H1 (cell line): ENCODE data around the gene AP2A1. TPM values are rescaled to one million over a fixed set of nuclear protein-coding genes. Genes with fewer than 3 reads are reported as not detected.

Experiments used
- CTCF ChIA-PET: fragments of 300-600 bp; sonication (Branson Sonifier 250); formaldehyde crosslinking; loops from one replicate; lab custom pipeline; 2021; ENCODE audit not compliant: partially characterized antibody; lab: Charles Lee
- POLR2A ChIA-PET: fragments of 300-600 bp; sonication (Branson Sonifier 250); formaldehyde crosslinking; loops from one replicate; lab custom pipeline; 2021; ENCODE audit warnings: inconsistent platforms; ENCODE audit not compliant: partially characterized antibody; lab: Charles Lee
- DNase-seq, 2 experiments: peaks; one replicate each; pipeline versions ENCODE4 v3.0.0 to v3.0.0-alpha.2; 2010 to 2022; ENCODE audit warnings: low spot score in 2 of 2, low read depth in 1 of 2, mixed read lengths in 1 of 2
- FAIRE-seq: peaks from 2 replicates; lab custom pipeline; 2011; peaks lifted over from hg19 to GRCh38; lab: Jason Lieb, UNC
- H2AFZ ChIP-seq: 2 replicates; pipeline ENCODE4 v1.8.1; 2012; ENCODE audit warnings: low read length, inconsistent platforms
- H2AK5ac ChIP-seq: 2 replicates; pipeline ENCODE4 v1.6.1; 2013; ENCODE audit warnings: low read depth, low read length
- H2BK120ac ChIP-seq: replicated peaks from 2 replicates; pipeline ENCODE3; 2013; ENCODE audit warnings: low read depth, low read length, inconsistent platforms
- H2BK12ac ChIP-seq: 2 replicates; pipeline ENCODE4 v1.6.1; 2013; ENCODE audit warnings: low read depth, low read length
- H2BK15ac ChIP-seq: 2 replicates; pipeline ENCODE4 v1.6.1; 2013; ENCODE audit warnings: low read length
- H2BK20ac ChIP-seq: 2 replicates; pipeline ENCODE4 v1.6.1; 2013; ENCODE audit warnings: low read length
- H2BK5ac ChIP-seq: 2 replicates; pipeline ENCODE4 v1.6.1; 2013; ENCODE audit warnings: low read depth, low read length
- H3K14ac ChIP-seq: 2 replicates; pipeline ENCODE4 v1.6.1; 2013; ENCODE audit warnings: inconsistent platforms; ENCODE audit not compliant: insufficient read length
- H3K18ac ChIP-seq: 2 replicates; pipeline ENCODE4 v1.6.1; 2013; ENCODE audit warnings: low read length; ENCODE audit errors: extremely low read depth
- H3K23ac ChIP-seq: 2 replicates; pipeline ENCODE4 v1.6.1; 2013; ENCODE audit warnings: inconsistent platforms; ENCODE audit not compliant: insufficient read length
- H3K23me2 ChIP-seq: 2 replicates; pipeline ENCODE4 v1.6.1; 2013; ENCODE audit warnings: low read depth, low read length
- H3K27ac ChIP-seq: 2 replicates; pipeline ENCODE4 v1.6.1; 2011; ENCODE audit warnings: low read depth, low read length, inconsistent platforms
- H3K27me3 ChIP-seq, 4 experiments: replicated peaks in 1 of 4; 1 replicate in 1 of 4; 2 replicates in 3 of 4; pipeline versions ENCODE4 v1.6.1 to v1.8.1; 2011 to 2013; ENCODE audit warnings: low read length in 3 of 4, mild to moderate bottlenecking in 3 of 4, inconsistent platforms in 2 of 4, mixed read lengths in 2 of 4, moderate library complexity in 1 of 4; ENCODE audit not compliant: control insufficient read depth in 3 of 4, insufficient read depth in 3 of 4; ENCODE audit errors: extremely low read depth in 1 of 4
- H3K36me3 ChIP-seq, 4 experiments: 2 replicates each; pipeline versions ENCODE4 v1.6.1 to v1.8.1; 2011 to 2013; ENCODE audit warnings: mild to moderate bottlenecking in 4 of 4, low read length in 3 of 4, moderate library complexity in 2 of 4, control low read depth in 1 of 4, inconsistent platforms in 1 of 4; ENCODE audit not compliant: insufficient read depth in 4 of 4, control insufficient read depth in 2 of 4
- H3K4ac ChIP-seq: replicated peaks from 2 replicates; pipeline ENCODE3; 2013; ENCODE audit warnings: low read length, low read depth, mixed read lengths, inconsistent platforms; ENCODE audit not compliant: insufficient read length
- H3K4me1 ChIP-seq, 4 experiments: replicated peaks in 1 of 4; 1 replicate in 1 of 4; 2 replicates in 3 of 4; pipeline versions ENCODE4 v1.6.1 to v1.8.1; 2011 to 2013; ENCODE audit warnings: low read length in 3 of 4, inconsistent platforms in 2 of 4, mixed read lengths in 1 of 4; ENCODE audit not compliant: insufficient read depth in 4 of 4, control insufficient read depth in 3 of 4
- H3K4me2 ChIP-seq, 2 experiments: 2 replicates each; pipeline versions ENCODE4 v1.6.1 to v1.8.1; 2011 to 2013; ENCODE audit warnings: low read depth in 2 of 2, low read length in 2 of 2, control low read depth in 1 of 2, inconsistent platforms in 1 of 2, mild to moderate bottlenecking in 1 of 2; ENCODE audit not compliant: insufficient read depth in 1 of 2
- H3K4me3 ChIP-seq, 4 experiments: fragments of 200-600, 300-600 bp in 1 of 4; sonication (generic), shearing (Covaris generic), sonication (Bioruptor Twin) in 1 of 4; 2 replicates each; pipeline versions ENCODE4 v1.5.1 to v1.8.1; 2011 to 2016; ENCODE audit warnings: low read length in 4 of 4, low read depth in 3 of 4, control low read depth in 2 of 4, inconsistent platforms in 2 of 4, mild to moderate bottlenecking in 2 of 4, mixed read lengths in 1 of 4, moderate library complexity in 1 of 4; ENCODE audit not compliant: insufficient read depth in 2 of 4; ENCODE audit errors: extremely low read depth in 1 of 4
- H3K56ac ChIP-seq: replicated peaks from 2 replicates; pipeline ENCODE3; 2013; ENCODE audit warnings: low read depth, mild to moderate bottlenecking, mixed read lengths, low read length, inconsistent platforms; ENCODE audit not compliant: insufficient read length
- H3K79me1 ChIP-seq: 2 replicates; pipeline ENCODE4 v1.6.1; 2013; ENCODE audit warnings: low read depth, low read length, control low read depth
- H3K79me2 ChIP-seq, 2 experiments: 2 replicates each; pipeline versions ENCODE4 v1.6.1 to v1.8.1; 2012 to 2013; ENCODE audit warnings: low read length in 2 of 2, mild to moderate bottlenecking in 2 of 2, inconsistent platforms in 1 of 2; ENCODE audit not compliant: insufficient read depth in 2 of 2, control insufficient read depth in 1 of 2
- H3K9ac ChIP-seq, 4 experiments: replicated peaks in 1 of 4; 1 replicate in 1 of 4; 2 replicates in 3 of 4; pipeline versions ENCODE4 v1.6.1 to v1.8.1; 2011 to 2013; ENCODE audit warnings: low read depth in 3 of 4, low read length in 3 of 4, control low read depth in 2 of 4, mild to moderate bottlenecking in 2 of 4, moderate library complexity in 2 of 4, inconsistent platforms in 1 of 4; ENCODE audit errors: extremely low read depth in 1 of 4
- H3K9me3 ChIP-seq, 2 experiments: 2 replicates each; pipeline versions ENCODE4 v1.6.1 to v1.8.1; 2012 to 2013; ENCODE audit warnings: mild to moderate bottlenecking in 2 of 2, moderate library complexity in 2 of 2, control low read depth in 1 of 2, inconsistent platforms in 1 of 2, low read depth in 1 of 2, low read length in 1 of 2, mixed read lengths in 1 of 2; ENCODE audit not compliant: insufficient read depth in 2 of 2
- H4K20me1 ChIP-seq, 2 experiments: replicated peaks in 1 of 2; 2 replicates each; pipeline versions ENCODE3 to v1.8.1; 2011 to 2013; ENCODE audit warnings: inconsistent platforms in 2 of 2, low read length in 2 of 2, mild to moderate bottlenecking in 1 of 2; ENCODE audit not compliant: insufficient read depth in 2 of 2, control insufficient read depth in 1 of 2
- H4K5ac ChIP-seq: 2 replicates; pipeline ENCODE4 v1.6.1; 2013; ENCODE audit warnings: low read length, low read depth, mixed read lengths, inconsistent platforms; ENCODE audit not compliant: insufficient read length
- H4K8ac ChIP-seq: 2 replicates; pipeline ENCODE4 v1.8.0; 2013; ENCODE audit warnings: mild to moderate bottlenecking, moderate library complexity, low read length, inconsistent platforms; ENCODE audit not compliant: insufficient read depth; ENCODE audit errors: extremely low read depth
- H4K91ac ChIP-seq: replicated peaks from 2 replicates; pipeline ENCODE3; 2013; ENCODE audit warnings: low read length, mixed read lengths, inconsistent platforms; ENCODE audit not compliant: insufficient read length
- BRCA1 ChIP-seq: IDR thresholded peaks from 2 replicates; pipeline ENCODE4 v1.6.1; 2012; ENCODE audit warnings: low read depth, low read length, improper control_type of control experiment
- EGR1 ChIP-seq: IDR thresholded peaks from 2 replicates; pipeline ENCODE4 v1.6.1; 2011; ENCODE audit warnings: low read depth, low read length, borderline replicate concordance
- EP300 ChIP-seq, 2 experiments: IDR thresholded peaks; 1 replicate in 1 of 2; 2 replicates in 1 of 2; pipeline ENCODE4 v1.6.1; 2011 to 2012; ENCODE audit warnings: low read depth in 2 of 2, low read length in 2 of 2, mild to moderate bottlenecking in 2 of 2, borderline replicate concordance in 1 of 2, inconsistent platforms in 1 of 2, moderate library complexity in 1 of 2
- FOSL1 ChIP-seq: IDR thresholded peaks from 2 replicates; pipeline ENCODE4 v1.6.1; 2011; ENCODE audit warnings: mild to moderate bottlenecking, low read depth, low read length, moderate library complexity; ENCODE audit not compliant: insufficient read depth
- SAP30 ChIP-seq: fragments of 300-600 bp; sonication (generic); IDR thresholded peaks from 2 replicates; pipeline ENCODE4 v1.7.1; 2012; ENCODE audit warnings: low read length, moderate library complexity, mild to moderate bottlenecking, inconsistent platforms; ENCODE audit not compliant: insufficient read depth, insufficient replicate concordance
- SP1 ChIP-seq: IDR thresholded peaks from 2 replicates; pipeline ENCODE4 v1.6.1; 2011; ENCODE audit warnings: low read depth, low read length
- SP4 ChIP-seq: IDR thresholded peaks from 2 replicates; pipeline ENCODE4 v1.6.1; 2012; ENCODE audit warnings: low read length, inconsistent platforms
- ZNF274 ChIP-seq: IDR thresholded peaks from 2 replicates; pipeline ENCODE4 v1.7.0; 2012; ENCODE audit warnings: low read length, borderline replicate concordance; ENCODE audit errors: extremely low read depth
- WGBS, 2 experiments: shearing (Covaris generic) in 1 of 2; methylation state at CpG; one replicate each; pipeline versions ENCODE4 v1.1.6 to v1.1.7; 2013 to 2015; ENCODE audit warnings: low lambda C conversion rate in 2 of 2, mixed read lengths in 2 of 2, inconsistent platforms in 1 of 2, low coverage in 1 of 2, missing lambda C conversion rate in 1 of 2; ENCODE audit not compliant: insufficient replicate concordance in 2 of 2, insufficient coverage in 1 of 2, insufficient read length in 1 of 2; ENCODE audit errors: extremely low coverage in 1 of 2, missing lambda C conversion rate in 1 of 2; 5-methylcytosine and 5-hydroxymethylcytosine counted together
- polyA plus RNA-seq, 7 experiments: library from polyadenylated mRNA; depleted of rRNA in 3 of 7; stranded (reverse) in 5 of 7; unstranded in 2 of 7; fragments of >200 nt in 5 of 7; fragments of 200-250 nt in 2 of 7; gene quantifications; 1 replicate in 5 of 7; 2 replicates in 1 of 7; 4 replicates in 1 of 7; pipeline versions ENCODE4 v1.2.1 to v1.2.3, GENCODE V29; 2011 to 2013; ENCODE audit warnings: missing spikeins in 2 of 7, mixed read lengths in 2 of 7
- total RNA-seq: library from RNA; stranded (reverse); fragmentation: NEBNext Ultra II Directional; extraction: Animal tissue kit (Norgen Biotek cat#: 25700); gene quantifications from 2 replicates; pipeline ENCODE4 v1.2.1, GENCODE V29; 2021

Gene AP2A1
- total and polyA plus RNA-seq, 2 of the 8 experiments (the other 6 are each of a cell fraction or from before 2014, with no cell fraction given) = 105 to 106 TPM

DNA sequence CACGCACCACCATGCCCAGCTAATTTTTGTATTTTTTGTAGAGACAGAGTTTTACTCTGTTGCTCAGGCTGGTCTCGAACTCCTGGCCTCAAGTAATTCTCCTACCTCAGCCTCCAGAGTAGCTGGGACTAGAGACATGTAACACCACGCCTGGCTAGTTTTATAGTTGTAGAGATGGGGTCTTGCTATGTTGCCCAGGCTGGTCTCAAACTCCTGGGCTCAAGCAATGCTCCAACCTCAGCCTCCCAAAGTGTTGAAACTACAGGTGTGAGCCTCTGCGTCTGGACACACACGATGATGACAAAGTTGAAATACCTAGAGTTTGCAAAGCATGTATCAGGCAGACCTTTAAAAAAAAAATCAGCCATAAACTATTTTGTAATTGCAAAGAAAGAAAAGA lies 79.6 kb downstream of the AP2A1 start:
- Histone ChIP-seq H3K56ac (no peak overlapping the region), H3K4me1 (peaks cover 0 to 3% (median 0%) of the 10 kb centered on the region in 4 experiments; a peak in 3 of 7 replicates), H2BK20ac (no peak overlapping the region), H4K20me1 (peaks cover 0 to 2% of the 10 kb centered on the region in 2 experiments), H2BK15ac (no peak overlapping the region), H3K4me3 (no peak overlapping the region), H3K9ac (no peak overlapping the region), H3K27me3 (no peaks in the 10 kb centered on the region), H4K91ac (no peak overlapping the region), H3K79me2 (peaks cover 0 to 3% of the 10 kb centered on the region in 2 experiments; a peak in 1 of 4 replicates), H2AFZ (no peak overlapping the region), H3K36me3 (0 out of 8 replicates have a peak, but pooled peaks cover 0 to 3% (median 0%) of the 10 kb centered on the region in 4 experiments), H2BK12ac (no peak overlapping the region), H2BK5ac (no peak overlapping the region), H3K9me3 (no peaks in the 10 kb centered on the region), H3K23me2 (peaks cover 4% of the 10 kb centered on the region; the same call in 1 of the 2 replicates), H3K23ac (no peak overlapping the region), H2AK5ac (no peak overlapping the region), H3K27ac (no peak overlapping the region), H3K4ac (no peak overlapping the region), H2BK120ac (no peak overlapping the region), H3K14ac (no peak overlapping the region)
- WGBS, 2 experiments = 75% methylated on average over 5 of the region's 5 CpGs; no CpG with 5 or more reads in 1 of the 2 experiments
- DNase-seq = no peak
- CTCF ChIA-PET = interaction anchor here (1.4 to 2.5 kb wide), 2 partner anchors 29 to 33 kb away, joined by 3 to 9 read pairs; partner anchors contain the start of gene FUZ
- TF ChIP-seq SP1 = no peak
- no peak for TF ChIP-seq SAP30
- TF ChIP-seq EP300 (IDR thresholded peaks at IDR 0.05; ENCODE audit: borderline replicate concordance in 1 of 2, low read depth in 2 of 2, low read length in 2 of 2) = no peak
- no peak for TF ChIP-seq SP4
- no peak for TF ChIP-seq ZNF274
- TF ChIP-seq FOSL1 = no peak
- TF ChIP-seq BRCA1 = no peak
- TF ChIP-seq EGR1 = no peak
- TF ChIP-seq, all 59 proteins: peak for 0
- POLR2A ChIA-PET = interaction anchor here (1.1 to 3.3 kb wide), 4 partner anchors 9 to 27 kb away, joined by 3 to 12 read pairs (median 8); no protein-coding TSS in a partner anchor
- Histone ChIP-seq H3K79me1 (peaks cover 3% of the 10 kb centered on the region; the same call in 1 of the 2 replicates), H3K4me2 (no peak overlapping the region), H3K18ac (no peak overlapping the region), H4K8ac (no peak overlapping the region), H4K5ac (no peak overlapping the region)
- FAIRE-seq = no peak
